ENCODE data around the gene NKD1. TPM values are rescaled to one million over a fixed set of nuclear protein-coding genes. Genes with fewer than 3 reads are reported as not detected.

The NKD1 gene
- total and polyA plus RNA-seq, 2 of the 8 experiments (the other 6 are each of a cell fraction or from before 2014, with no cell fraction given) = 0.70 to 4.5 TPM

GRCh38 chr16:50523710-50524109 is 24.5 kb upstream of the NKD1 start:
- H3K23me2 ChIP-seq (ENCODE audit: low read depth, low read length) = no peaks in the 10 kb centered on the region
- H3K4me2 ChIP-seq (ENCODE audit: insufficient read depth in 1 of 2, low read depth in 2 of 2, low read length in 2 of 2) = no peak overlapping the region
- no peak overlapping the region for H3K23ac ChIP-seq (ENCODE audit: insufficient read length)
- no peak overlapping the region for H4K5ac ChIP-seq (ENCODE audit: insufficient read length, low read depth, low read length)
- H3K9ac ChIP-seq (replicated peaks in 1 of 4; ENCODE audit: extremely low read depth in 1 of 4, low read depth in 3 of 4, low read length in 3 of 4) = no peak overlapping the region
- no peak overlapping the region for H3K14ac ChIP-seq (ENCODE audit: insufficient read length)
- H3K79me1 ChIP-seq (ENCODE audit: low read depth, low read length) = no peaks in the 10 kb centered on the region
- no peak overlapping the region for H2BK5ac ChIP-seq (ENCODE audit: low read depth, low read length)
- no peak overlapping the region for H2BK120ac ChIP-seq (replicated peaks; ENCODE audit: low read depth, low read length)
- H3K36me3 ChIP-seq (ENCODE audit: control insufficient read depth in 2 of 4, insufficient read depth in 4 of 4, low read length in 3 of 4) = no peaks in the 10 kb centered on the region
- H2AK5ac ChIP-seq (ENCODE audit: low read depth, low read length) = no peak overlapping the region
- no peak overlapping the region for H4K91ac ChIP-seq (replicated peaks; ENCODE audit: insufficient read length, low read length)
- H4K8ac ChIP-seq (ENCODE audit: extremely low read depth, insufficient read depth, low read length) = no peak overlapping the region
- no peak overlapping the region for H2BK20ac ChIP-seq (ENCODE audit: low read length)
- POLR2A ChIA-PET (ENCODE audit: partially characterized antibody) = interaction anchor here (0.7 kb wide), 1 partner anchor 1403 kb away, joined by 4 read pairs; no protein-coding TSS in a partner anchor
- WGBS, 2 experiments (ENCODE audit: extremely low coverage in 1 of 2, insufficient coverage in 1 of 2, insufficient read length in 1 of 2, insufficient replicate concordance in 2 of 2, low coverage in 1 of 2, low lambda C conversion rate in 2 of 2, missing lambda C conversion rate in 1 of 2) = 94% methylated on average over 7 of the region's 7 CpGs; no CpG with 5 or more reads in 1 of the 2 experiments
- H3K27ac ChIP-seq (ENCODE audit: low read depth, low read length) = no peak overlapping the region
- peaks cover 0 to 2% (median 0%) of the 10 kb centered on the region in 4 experiments; a peak in 1 of 7 replicates for H3K4me1 ChIP-seq (replicated peaks in 1 of 4; ENCODE audit: control insufficient read depth in 3 of 4, insufficient read depth in 4 of 4, low read length in 3 of 4)
- no peaks in the 10 kb centered on the region for H4K20me1 ChIP-seq (replicated peaks in 1 of 2; ENCODE audit: control insufficient read depth in 1 of 2, insufficient read depth in 2 of 2, low read length in 2 of 2)
- H3K56ac ChIP-seq (replicated peaks; ENCODE audit: insufficient read length, low read depth, low read length) = no peak overlapping the region
- TF ChIP-seq, protein P1, sequence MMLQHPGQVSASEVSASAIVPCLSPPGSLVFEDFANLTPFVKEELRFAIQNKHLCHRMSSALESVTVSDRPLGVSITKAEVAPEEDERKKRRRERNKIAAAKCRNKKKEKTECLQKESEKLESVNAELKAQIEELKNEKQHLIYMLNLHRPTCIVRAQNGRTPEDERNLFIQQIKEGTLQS (IDR thresholded peaks at IDR 0.05; ENCODE audit: insufficient read depth, low read depth, low read length) = no peak
- TF ChIP-seq SIRT6 (IDR thresholded peaks at IDR 0.05; ENCODE audit: low read length) = no peak
- TF ChIP-seq SAP30 (IDR thresholded peaks at IDR 0.05; ENCODE audit: insufficient read depth, insufficient replicate concordance, low read length) = no peak
- TF ChIP-seq NANOG (IDR thresholded peaks at IDR 0.05; ENCODE audit: insufficient read depth, low read depth, low read length, poor library complexity, severe bottlenecking) = no peak
- no peak for TF ChIP-seq RNF2 (IDR thresholded peaks at IDR 0.05; ENCODE audit: borderline replicate concordance, low read depth, low read length, missing control alignments, poor library complexity, severe bottlenecking)
- CTCF ChIA-PET (ENCODE audit: partially characterized antibody) = interaction anchor here (0.8 to 1.8 kb wide), 8 partner anchors 11 to 196 kb away, joined by 3 to 6 read pairs (median 3); no protein-coding TSS in a partner anchor
- FAIRE-seq (no peak), DNase-seq (ENCODE audit: low read depth in 1 of 2, low spot score in 2 of 2) (no peak)
- H2BK15ac ChIP-seq (ENCODE audit: low read length) = no peak overlapping the region
- no peak overlapping the region for H3K4me3 ChIP-seq (ENCODE audit: extremely low read depth in 1 of 4, insufficient read depth in 2 of 4, low read depth in 3 of 4, low read length in 4 of 4)
- H3K18ac ChIP-seq (ENCODE audit: extremely low read depth, low read length) = no peak overlapping the region
- no peak overlapping the region for H2AFZ ChIP-seq (ENCODE audit: low read length)
- no peaks in the 10 kb centered on the region for H3K27me3 ChIP-seq (replicated peaks in 1 of 4; ENCODE audit: control insufficient read depth in 3 of 4, extremely low read depth in 1 of 4, insufficient read depth in 3 of 4, low read length in 3 of 4)
- peaks cover under 1 to 1% of the 10 kb centered on the region in 2 experiments; a peak in 2 of 4 replicates for H3K9me3 ChIP-seq (ENCODE audit: insufficient read depth in 2 of 2, low read depth in 1 of 2, low read length in 1 of 2)
- no peaks in the 10 kb centered on the region for H3K79me2 ChIP-seq (ENCODE audit: control insufficient read depth in 1 of 2, insufficient read depth in 2 of 2, low read length in 2 of 2)
- no peak overlapping the region for H2BK12ac ChIP-seq (ENCODE audit: low read depth, low read length)
- no peak overlapping the region for H3K4ac ChIP-seq (replicated peaks; ENCODE audit: insufficient read length, low read depth, low read length)

Measured in H1 (cell line).